Liver (tissue), 9 donors: Measurements from ENCODE around the gene RACGAP1. TPM values are rescaled to one million over a fixed set of nuclear protein-coding genes. Genes with fewer than 3 reads are reported as not detected.

Experiments
- DNase-seq: peaks from one replicate; pipeline ENCODE4 v3.0.0-alpha.2; 2017; ENCODE audit warnings: low spot score
- H3K27ac ChIP-seq, 2 donors: one replicate each; pipeline ENCODE4 v1.7.0; 2013; ENCODE audit warnings: inconsistent platforms in 2 of 2, low read length in 2 of 2, control low read depth in 1 of 2, low read depth in 1 of 2, mild to moderate bottlenecking in 1 of 2
- H3K27me3 ChIP-seq, 4 donors: one replicate each; pipeline versions ENCODE4 v1.6.1 to v1.7.0; 2013; ENCODE audit warnings: low read length in 3 of 4, inconsistent platforms in 1 of 4, mild to moderate bottlenecking in 1 of 4, moderate library complexity in 1 of 4; ENCODE audit not compliant: control insufficient read depth in 4 of 4, insufficient read depth in 4 of 4
- H3K36me3 ChIP-seq, 4 donors: one replicate each; pipeline versions ENCODE4 v1.6.1 to v1.7.0; 2013; ENCODE audit warnings: low read length in 3 of 4, mild to moderate bottlenecking in 3 of 4, low read depth in 1 of 4, moderate library complexity in 1 of 4; ENCODE audit not compliant: control insufficient read depth in 4 of 4, insufficient read depth in 3 of 4
- H3K4me1 ChIP-seq, 4 donors: one replicate each; pipeline versions ENCODE4 v1.6.1 to v1.7.0; 2013; ENCODE audit warnings: low read length in 3 of 4, mild to moderate bottlenecking in 3 of 4, moderate library complexity in 1 of 4; ENCODE audit not compliant: control insufficient read depth in 4 of 4, insufficient read depth in 4 of 4
- H3K4me3 ChIP-seq, 3 donors: one replicate each; pipeline versions ENCODE4 v1.6.1 to v1.7.0; 2013; ENCODE audit warnings: low read length in 3 of 3, control low read depth in 1 of 3, low read depth in 1 of 3, mild to moderate bottlenecking in 1 of 3
- H3K9ac ChIP-seq, 2 donors: one replicate each; pipeline ENCODE4 v1.7.0; 2013; ENCODE audit warnings: low read length in 2 of 2, mild to moderate bottlenecking in 2 of 2, moderate library complexity in 2 of 2, control low read depth in 1 of 2, low read depth in 1 of 2
- H3K9me3 ChIP-seq, 4 donors: one replicate each; pipeline versions ENCODE4 v1.6.1 to v1.7.0; 2013; ENCODE audit warnings: low read length in 3 of 4; ENCODE audit not compliant: control insufficient read depth in 4 of 4
- ATF3 ChIP-seq: IDR thresholded peaks from 2 replicates; pipeline ENCODE4 v1.6.1; 2016; ENCODE audit warnings: antibody characterized with exemption
- EGR1 ChIP-seq, 2 donors: IDR thresholded peaks; 2 replicates each; pipeline ENCODE4 v1.6.1; 2016 to 2018; ENCODE audit warnings: antibody characterized with exemption in 2 of 2, low read depth in 2 of 2
- HNF4A ChIP-seq, 2 donors: conservative IDR thresholded peaks; 2 replicates each; pipeline ENCODE4 v1.6.1; 2016; ENCODE audit warnings: antibody characterized with exemption in 2 of 2, mild to moderate bottlenecking in 2 of 2
- HNF4G ChIP-seq: IDR thresholded peaks from 2 replicates; pipeline ENCODE4 v1.6.1; 2016; ENCODE audit warnings: antibody characterized with exemption
- JUND ChIP-seq, 2 donors: IDR thresholded peaks; 2 replicates each; pipeline ENCODE4 v1.6.1; 2016; ENCODE audit warnings: antibody characterized with exemption in 2 of 2
- MAX ChIP-seq: IDR thresholded peaks from 2 replicates; pipeline ENCODE4 v1.6.1; 2016; ENCODE audit warnings: antibody characterized with exemption
- NR2F2 ChIP-seq: IDR thresholded peaks from 2 replicates; pipeline ENCODE4 v1.6.1; 2016; ENCODE audit warnings: antibody characterized with exemption
- RAD21 ChIP-seq, 2 donors: IDR thresholded peaks; 2 replicates each; pipeline ENCODE4 v1.6.1; 2016; ENCODE audit warnings: antibody characterized with exemption in 2 of 2, mild to moderate bottlenecking in 2 of 2
- REST ChIP-seq: IDR thresholded peaks from 2 replicates; pipeline ENCODE4 v1.6.1; 2016; ENCODE audit warnings: antibody characterized with exemption, mild to moderate bottlenecking
- SP1 ChIP-seq: IDR thresholded peaks from 2 replicates; pipeline ENCODE4 v1.6.1; 2018; ENCODE audit warnings: antibody characterized with exemption, mild to moderate bottlenecking
- WGBS: extraction: QIAGEN DNeasy Blood & Tissue Kit; methylation state at CpG from one replicate; pipeline ENCODE4 v1.1.7; 2013; 5-methylcytosine and 5-hydroxymethylcytosine counted together
- polyA plus RNA-seq, 2 donors: library from polyadenylated mRNA; stranded (reverse) in 1 of 2; unstranded in 1 of 2; fragments of 200-250 nt in 1 of 2; fragments of >200 nt in 1 of 2; fragmentation: Nextera tagmentation in 1 of 2; extraction: Ambion mirVana in 1 of 2; gene quantifications; one replicate each; pipeline versions ENCODE4 v1.2.1 to v1.2.3, GENCODE V29; 2013 to 2015
- total RNA-seq, 2 donors: library from RNA; depleted of rRNA; stranded (reverse); fragments of >200 nt; gene quantifications; one replicate each; pipeline ENCODE4 v1.2.3, GENCODE V29; 2014
- TF ChIP-seq, protein P1 (sequence below): fragments of 150-350 bp; IDR thresholded peaks from 2 replicates; pipeline ENCODE4 v1.5.1; 2017; ENCODE audit warnings: improper control_type of control experiment, low read depth, low read length; ENCODE audit not compliant: missing input control
- TF ChIP-seq, protein P2 (sequence below): IDR thresholded peaks from 2 replicates; pipeline ENCODE4 v1.6.1; 2016; ENCODE audit warnings: antibody characterized with exemption
- donor health status: healthy.
- donor health status: healthy.
- donor health status: healthy.
- donor health status: healthy.
- donor health status: healthy.

Gene RACGAP1
- total and polyA plus RNA-seq, 4 donors: 1.0 to 38.3 (median 2.9) TPM

DNA sequence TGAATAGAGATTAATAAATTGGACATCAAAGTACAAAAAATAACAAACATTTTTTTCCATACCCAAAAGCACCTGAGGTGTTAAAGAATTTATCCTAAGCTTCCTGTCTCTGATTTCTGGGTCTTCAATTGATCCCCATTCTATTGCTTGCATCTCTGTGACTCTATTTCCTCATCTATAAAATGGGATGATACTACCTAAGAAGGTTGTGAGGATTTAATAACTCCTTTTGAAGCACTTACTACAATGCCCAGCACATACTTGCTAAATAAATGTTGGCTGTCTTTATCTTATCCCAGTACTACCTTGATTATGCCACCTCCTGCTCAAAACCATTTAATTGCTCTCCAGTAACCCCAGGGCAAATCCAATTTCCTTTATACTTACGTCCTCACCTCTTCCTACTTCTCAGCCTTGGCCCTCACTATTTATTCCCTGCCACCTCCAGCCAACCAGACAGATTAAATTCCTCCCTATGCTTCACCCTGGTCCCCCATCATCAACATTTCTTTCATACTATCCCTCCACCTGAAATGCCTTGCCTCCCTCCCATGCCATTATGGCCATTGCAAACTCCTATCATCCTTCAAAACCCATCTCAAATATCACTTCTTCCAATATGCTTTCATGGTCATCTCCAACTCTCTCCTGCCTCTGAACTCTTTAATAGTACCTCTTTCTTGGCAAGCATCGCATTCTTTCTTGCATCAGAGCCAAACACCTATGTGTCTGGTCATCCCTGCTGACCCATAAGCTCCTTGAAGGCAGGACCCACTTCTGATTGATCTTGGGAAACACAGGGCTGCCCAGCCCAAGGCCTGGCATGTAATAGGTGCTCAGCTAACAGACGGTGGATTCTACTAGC lies 24.2 kb upstream of the RACGAP1 start (continued):
- TF ChIP-seq, protein P1, sequence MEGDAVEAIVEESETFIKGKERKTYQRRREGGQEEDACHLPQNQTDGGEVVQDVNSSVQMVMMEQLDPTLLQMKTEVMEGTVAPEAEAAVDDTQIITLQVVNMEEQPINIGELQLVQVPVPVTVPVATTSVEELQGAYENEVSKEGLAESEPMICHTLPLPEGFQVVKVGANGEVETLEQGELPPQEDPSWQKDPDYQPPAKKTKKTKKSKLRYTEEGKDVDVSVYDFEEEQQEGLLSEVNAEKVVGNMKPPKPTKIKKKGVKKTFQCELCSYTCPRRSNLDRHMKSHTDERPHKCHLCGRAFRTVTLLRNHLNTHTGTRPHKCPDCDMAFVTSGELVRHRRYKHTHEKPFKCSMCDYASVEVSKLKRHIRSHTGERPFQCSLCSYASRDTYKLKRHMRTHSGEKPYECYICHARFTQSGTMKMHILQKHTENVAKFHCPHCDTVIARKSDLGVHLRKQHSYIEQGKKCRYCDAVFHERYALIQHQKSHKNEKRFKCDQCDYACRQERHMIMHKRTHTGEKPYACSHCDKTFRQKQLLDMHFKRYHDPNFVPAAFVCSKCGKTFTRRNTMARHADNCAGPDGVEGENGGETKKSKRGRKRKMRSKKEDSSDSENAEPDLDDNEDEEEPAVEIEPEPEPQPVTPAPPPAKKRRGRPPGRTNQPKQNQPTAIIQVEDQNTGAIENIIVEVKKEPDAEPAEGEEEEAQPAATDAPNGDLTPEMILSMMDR: no peak

DNA sequence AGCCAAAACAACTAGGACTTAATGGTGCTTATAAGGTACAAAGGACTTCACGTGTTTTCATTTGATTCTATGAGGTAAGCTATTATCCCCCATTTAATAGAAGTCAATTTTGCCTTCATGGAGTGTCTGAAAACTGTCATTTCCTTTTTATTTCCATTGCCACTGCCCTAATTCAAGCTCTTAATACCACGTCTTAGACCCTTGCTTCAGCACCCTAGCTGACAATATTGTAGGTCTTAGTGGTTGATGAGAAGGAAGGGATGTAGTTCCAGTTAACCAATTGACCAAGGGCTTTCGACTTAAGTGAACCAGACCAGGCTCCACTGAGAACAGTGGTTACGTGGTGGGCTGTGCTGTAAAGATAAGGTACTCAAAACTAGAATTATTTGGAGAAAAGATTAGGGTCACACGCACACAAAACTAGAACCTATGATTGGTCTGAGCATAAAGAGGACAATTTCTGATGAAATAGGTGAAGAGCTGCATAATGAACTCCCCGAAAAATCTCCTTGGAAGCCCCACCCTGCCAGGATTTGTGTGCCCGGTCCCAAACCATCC lies 22.5 kb upstream of the RACGAP1 start:
- Histone ChIP-seq H3K27ac (no peak overlapping the region), H3K4me3 (no peak overlapping the region), H3K27me3 (no peaks in the 10 kb centered on the region), H3K9me3 (no peaks in the 10 kb centered on the region), H3K9ac (no peak overlapping the region), H3K36me3 (no peaks in the 10 kb centered on the region), H3K4me1 (peaks cover 0 to 4% (median 2%) of the 10 kb centered on the region in 4 donors)
- WGBS: 89% methylated on average over 7 of the region's 7 CpGs
- TF ChIP-seq SP1 (no peak), RAD21 (IDR thresholded peaks at IDR 0.05) (no peak), NR2F2 (no peak), ATF3 (no peak), HNF4G (no peak), REST (no peak), HNF4A (conservative IDR thresholded peaks at IDR 0.05) (no peak), EGR1 (IDR thresholded peaks at IDR 0.05; ENCODE audit: low read depth in 2 of 2) (no peak), MAX (no peak), JUND (IDR thresholded peaks at IDR 0.05) (no peak)
- TF ChIP-seq, protein P2, sequence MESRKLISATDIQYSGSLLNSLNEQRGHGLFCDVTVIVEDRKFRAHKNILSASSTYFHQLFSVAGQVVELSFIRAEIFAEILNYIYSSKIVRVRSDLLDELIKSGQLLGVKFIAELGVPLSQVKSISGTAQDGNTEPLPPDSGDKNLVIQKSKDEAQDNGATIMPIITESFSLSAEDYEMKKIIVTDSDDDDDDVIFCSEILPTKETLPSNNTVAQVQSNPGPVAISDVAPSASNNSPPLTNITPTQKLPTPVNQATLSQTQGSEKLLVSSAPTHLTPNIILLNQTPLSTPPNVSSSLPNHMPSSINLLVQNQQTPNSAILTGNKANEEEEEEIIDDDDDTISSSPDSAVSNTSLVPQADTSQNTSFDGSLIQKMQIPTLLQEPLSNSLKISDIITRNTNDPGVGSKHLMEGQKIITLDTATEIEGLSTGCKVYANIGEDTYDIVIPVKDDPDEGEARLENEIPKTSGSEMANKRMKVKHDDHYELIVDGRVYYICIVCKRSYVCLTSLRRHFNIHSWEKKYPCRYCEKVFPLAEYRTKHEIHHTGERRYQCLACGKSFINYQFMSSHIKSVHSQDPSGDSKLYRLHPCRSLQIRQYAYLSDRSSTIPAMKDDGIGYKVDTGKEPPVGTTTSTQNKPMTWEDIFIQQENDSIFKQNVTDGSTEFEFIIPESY: no peak
- no peak for DNase-seq
